GM23248 (cell line): ENCODE measurements around the gene ZNF689.

Source experiments
- EZH2 ChIP-seq: fragments of 200-600 bp; sonication (generic); IDR thresholded peaks from 2 replicates; pipeline ENCODE4 v1.6.1; 2018; ENCODE audit warnings: antibody characterized with exemption, mild to moderate bottlenecking; ENCODE audit not compliant: insufficient read depth, poor library complexity, severe bottlenecking
- EZH2phosphoT487 ChIP-seq: fragments of 200-600 bp; sonication (generic); IDR thresholded peaks from 2 replicates; pipeline ENCODE4 v1.6.1; 2018; ENCODE audit warnings: antibody characterized with exemption, moderate library complexity, mild to moderate bottlenecking, low read depth; ENCODE audit not compliant: insufficient read depth

- TF ChIP-seq EZH2 (no peak), EZH2phosphoT487 (no peak)
These were observed 47.9 kb upstream of the ZNF689 start, which contains the start of gene FBRS for GRCh38 chr16:30657866-30658730.
